NB4 (cell line): ENCODE data around the gene PLCB4.

ENCODE experiments used
- DNase-seq: peaks from one replicate; pipeline ENCODE4 v3.0.0; 2010; ENCODE audit warnings: low read depth
- H3K4me3 ChIP-seq: one replicate; pipeline ENCODE4 v1.5.1; 2011; ENCODE audit warnings: mild to moderate bottlenecking, low read depth, low read length, moderate library complexity
- CTCF ChIP-seq: IDR thresholded peaks from one replicate; pipeline ENCODE4 v1.5.1; 2012; ENCODE audit warnings: low read depth, low read length
- MAX ChIP-seq: IDR thresholded peaks from 2 replicates; pipeline ENCODE4 v1.6.1; 2011; ENCODE audit warnings: low read depth, low read length
- MYC ChIP-seq: IDR thresholded peaks from 2 replicates; pipeline ENCODE4 v1.6.1; 2011; ENCODE audit warnings: low read depth, low read length
- POLR2A ChIP-seq: IDR thresholded peaks from 2 replicates; pipeline ENCODE4 v1.6.1; 2011; ENCODE audit warnings: mild to moderate bottlenecking; ENCODE audit not compliant: insufficient read length; ENCODE audit errors: extremely low read depth

Gene PLCB4

GRCh38 chr20:9444921-9445320 lies 376.0 kb downstream of the PLCB4 start:
- no peak overlapping the region for H3K4me3 ChIP-seq
- no peak for DNase-seq
- TF ChIP-seq MAX (no peak), POLR2A (no peak), MYC (no peak), CTCF (no peak)

GRCh38 chr20:9447182-9447581 lies 378.3 kb downstream of the PLCB4 start:
- TF ChIP-seq CTCF (no peak), POLR2A (no peak), MAX (no peak), MYC (no peak)
- DNase-seq, result peak; percentile 11
- no peak overlapping the region for H3K4me3 ChIP-seq

GRCh38 chr20:9453201-9453600 lies 384.3 kb downstream of the PLCB4 start:
- no peak for DNase-seq
- no peak overlapping the region for H3K4me3 ChIP-seq
- TF ChIP-seq CTCF, result no peak
- TF ChIP-seq POLR2A, result no peak
- no peak for TF ChIP-seq MYC
- TF ChIP-seq MAX, result no peak

GRCh38 chr20:9454791-9455190 lies 385.9 kb downstream of the PLCB4 start:
- H3K4me3 ChIP-seq, result no peak overlapping the region
- TF ChIP-seq CTCF, result no peak
- no peak for TF ChIP-seq POLR2A
- no peak for TF ChIP-seq MAX
- TF ChIP-seq MYC, result no peak
- DNase-seq, result no peak

- TF ChIP-seq CTCF, result no peak
- no peak for TF ChIP-seq POLR2A
- no peak for TF ChIP-seq MAX
- no peak overlapping the region for H3K4me3 ChIP-seq
- no peak for DNase-seq
These were observed 388.2 kb downstream of the PLCB4 start for GRCh38 chr20:9457136-9457535.
